Prostate gland (tissue), 2 donors: ENCODE results near the gene ELN. TPM values are rescaled to one million over a fixed set of nuclear protein-coding genes. Genes with fewer than 3 reads are reported as not detected.

ENCODE experiments used
- DNase-seq: peaks from one replicate; pipeline ENCODE4 v3.0.0-alpha.2; 2019; ENCODE audit warnings: low spot score
- H3K27ac ChIP-seq, 2 donors: fragments of 200-600 bp; sonication (generic); 2 replicates each; pipeline ENCODE4 v1.5.1; 2017 to 2019
- H3K27me3 ChIP-seq: fragments of 200-600 bp; sonication (generic); replicated peaks from 2 replicates; pipeline ENCODE4 v1.5.1; 2019; ENCODE audit not compliant: insufficient read depth
- H3K36me3 ChIP-seq, 2 donors: fragments of 200-600 bp; sonication (generic); 1 replicate in 1 of 2; 2 replicates in 1 of 2; pipeline versions ENCODE4 v1.5.1 to v1.8.1; 2017 to 2019
- H3K4me1 ChIP-seq: fragments of 200-600 bp; sonication (generic); replicated peaks from 2 replicates; pipeline ENCODE4 v1.5.1; 2019
- H3K4me3 ChIP-seq, 2 donors: fragments of 200-600 bp; sonication (generic); 2 replicates each; pipeline ENCODE4 v1.5.1; 2017 to 2019
- H3K9me3 ChIP-seq: fragments of 200-600 bp; sonication (generic); 2 replicates; pipeline ENCODE4 v1.5.1; 2017
- POLR2A ChIP-seq: fragments of 450-650 bp; IDR thresholded peaks from one replicate; pipeline ENCODE4 v1.6.1; 2016; ENCODE audit warnings: antibody characterized with exemption, mild to moderate bottlenecking
- POLR2AphosphoS5 ChIP-seq: sonication (generic); formaldehyde crosslinking; IDR thresholded peaks from one replicate; pipeline ENCODE4 v1.6.1; 2017; ENCODE audit warnings: antibody characterized with exemption
- WGBS: methylation state at CpG from one replicate; pipeline ENCODE4 v1.1.5; 2018; 5-methylcytosine and 5-hydroxymethylcytosine counted together
- intact Hi-C: fragments of 100-400 bp; cut with DNase I; formaldehyde crosslinking; loops from one replicate; pipeline ENCODE4 v1.14.2; 2022
- total RNA-seq, 2 donors: library from RNA; depleted of rRNA; stranded (reverse); fragments of >200 nt; gene quantifications; one replicate each; pipeline ENCODE4 v1.1.0, GENCODE V29; 2016
- TF ChIP-seq, protein P1 (sequence below), 4 experiments: fragments of 200-600 bp in 2 of 4; fragments of 450-650 bp in 2 of 4; sonication (generic) in 2 of 4; IDR thresholded peaks; 1 replicate in 3 of 4; 2 replicates in 1 of 4; pipeline ENCODE4 v1.5.1; 2016 to 2019; ENCODE audit warnings: antibody characterized with exemption in 4 of 4, mild to moderate bottlenecking in 2 of 4, moderate library complexity in 2 of 4

ELN gene
- total RNA-seq, 2 donors from 2014 or later = 34.7 to 93.4 TPM

DNA sequence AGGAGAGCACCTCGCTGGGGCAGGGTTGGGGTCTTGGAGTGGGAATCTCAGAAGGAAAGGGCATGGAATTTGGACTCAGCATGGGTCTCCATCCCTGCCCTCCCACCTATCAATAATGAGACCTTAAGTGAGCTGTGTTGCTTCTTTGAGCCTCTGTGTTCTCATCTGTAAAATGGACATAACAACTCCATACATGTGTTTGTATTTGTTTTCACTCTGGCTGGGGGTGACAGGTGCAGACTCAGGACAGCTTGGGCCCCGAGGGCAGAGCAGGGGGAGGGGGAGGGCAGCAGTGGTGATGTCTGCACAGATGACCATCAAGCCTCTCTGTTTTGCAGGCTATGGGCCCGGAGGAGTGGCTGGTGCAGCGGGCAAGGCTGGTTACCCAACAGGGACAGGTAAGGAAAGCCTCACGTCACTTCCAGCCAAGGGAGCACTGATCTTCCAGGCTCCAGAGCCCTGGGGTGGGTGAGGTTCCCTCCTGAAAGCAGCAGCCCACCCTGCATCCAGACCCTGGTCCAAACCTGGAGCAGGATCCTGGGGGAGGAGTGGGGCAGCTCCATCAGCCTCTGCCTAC is 19.9 kb downstream of the ELN start:
- intact Hi-C loops = no loop called here
- no peaks in the 10 kb centered on the region for H3K36me3 ChIP-seq
- DNase-seq = no peak
- no peaks in the 10 kb centered on the region for H3K27me3 ChIP-seq
- no peaks in the 10 kb centered on the region for H3K9me3 ChIP-seq
- H3K4me1 ChIP-seq = peaks cover 8% of the 10 kb centered on the region
- 83% methylated on average over 5 of the region's 5 CpGs for WGBS
- no peak for TF ChIP-seq POLR2A
- TF ChIP-seq, protein P1, sequence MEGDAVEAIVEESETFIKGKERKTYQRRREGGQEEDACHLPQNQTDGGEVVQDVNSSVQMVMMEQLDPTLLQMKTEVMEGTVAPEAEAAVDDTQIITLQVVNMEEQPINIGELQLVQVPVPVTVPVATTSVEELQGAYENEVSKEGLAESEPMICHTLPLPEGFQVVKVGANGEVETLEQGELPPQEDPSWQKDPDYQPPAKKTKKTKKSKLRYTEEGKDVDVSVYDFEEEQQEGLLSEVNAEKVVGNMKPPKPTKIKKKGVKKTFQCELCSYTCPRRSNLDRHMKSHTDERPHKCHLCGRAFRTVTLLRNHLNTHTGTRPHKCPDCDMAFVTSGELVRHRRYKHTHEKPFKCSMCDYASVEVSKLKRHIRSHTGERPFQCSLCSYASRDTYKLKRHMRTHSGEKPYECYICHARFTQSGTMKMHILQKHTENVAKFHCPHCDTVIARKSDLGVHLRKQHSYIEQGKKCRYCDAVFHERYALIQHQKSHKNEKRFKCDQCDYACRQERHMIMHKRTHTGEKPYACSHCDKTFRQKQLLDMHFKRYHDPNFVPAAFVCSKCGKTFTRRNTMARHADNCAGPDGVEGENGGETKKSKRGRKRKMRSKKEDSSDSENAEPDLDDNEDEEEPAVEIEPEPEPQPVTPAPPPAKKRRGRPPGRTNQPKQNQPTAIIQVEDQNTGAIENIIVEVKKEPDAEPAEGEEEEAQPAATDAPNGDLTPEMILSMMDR (IDR thresholded peaks at IDR 0.05) = no peak
- TF ChIP-seq POLR2AphosphoS5 = no peak
- no peak overlapping the region for H3K27ac ChIP-seq
- H3K4me3 ChIP-seq = no peak overlapping the region

DNA sequence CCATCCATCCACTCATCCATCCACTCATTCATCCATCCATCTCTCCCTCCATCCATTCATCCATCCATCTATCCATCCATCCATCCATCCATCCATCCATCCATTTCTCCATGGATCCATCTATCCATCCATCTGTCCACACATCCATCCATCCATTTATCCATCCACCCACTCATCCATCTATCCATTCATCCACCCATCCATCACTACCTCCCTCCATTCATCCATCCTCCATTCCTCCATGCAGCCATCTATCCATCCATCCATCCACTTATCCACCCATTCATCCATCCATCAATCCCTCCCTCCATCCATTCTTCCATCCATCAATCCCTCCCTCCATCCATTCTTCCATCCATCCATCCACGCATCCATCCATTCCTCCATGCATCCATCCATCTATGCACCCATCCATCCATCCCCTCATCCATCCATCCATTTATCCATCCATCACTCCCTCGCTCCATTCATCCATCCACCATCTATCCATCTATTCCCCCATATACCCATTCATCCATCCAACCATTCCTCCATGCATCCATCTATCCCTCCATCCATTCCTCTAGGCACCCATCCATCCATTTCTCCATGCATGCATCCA is 21.1 kb downstream of the ELN start:
- Histone ChIP-seq H3K27ac (no peak overlapping the region), H3K36me3 (no peaks in the 10 kb centered on the region), H3K4me1 (no peaks in the 10 kb centered on the region), H3K9me3 (no peaks in the 10 kb centered on the region), H3K4me3 (no peak overlapping the region), H3K27me3 (no peaks in the 10 kb centered on the region)
- WGBS = 99% methylated on average over 2 of the region's 2 CpGs
- TF ChIP-seq POLR2AphosphoS5 (no peak), POLR2A (no peak)
- TF ChIP-seq, protein P1 (IDR thresholded peaks at IDR 0.05) = no peak
- no peak for DNase-seq
- intact Hi-C loops = no loop called here

DNA sequence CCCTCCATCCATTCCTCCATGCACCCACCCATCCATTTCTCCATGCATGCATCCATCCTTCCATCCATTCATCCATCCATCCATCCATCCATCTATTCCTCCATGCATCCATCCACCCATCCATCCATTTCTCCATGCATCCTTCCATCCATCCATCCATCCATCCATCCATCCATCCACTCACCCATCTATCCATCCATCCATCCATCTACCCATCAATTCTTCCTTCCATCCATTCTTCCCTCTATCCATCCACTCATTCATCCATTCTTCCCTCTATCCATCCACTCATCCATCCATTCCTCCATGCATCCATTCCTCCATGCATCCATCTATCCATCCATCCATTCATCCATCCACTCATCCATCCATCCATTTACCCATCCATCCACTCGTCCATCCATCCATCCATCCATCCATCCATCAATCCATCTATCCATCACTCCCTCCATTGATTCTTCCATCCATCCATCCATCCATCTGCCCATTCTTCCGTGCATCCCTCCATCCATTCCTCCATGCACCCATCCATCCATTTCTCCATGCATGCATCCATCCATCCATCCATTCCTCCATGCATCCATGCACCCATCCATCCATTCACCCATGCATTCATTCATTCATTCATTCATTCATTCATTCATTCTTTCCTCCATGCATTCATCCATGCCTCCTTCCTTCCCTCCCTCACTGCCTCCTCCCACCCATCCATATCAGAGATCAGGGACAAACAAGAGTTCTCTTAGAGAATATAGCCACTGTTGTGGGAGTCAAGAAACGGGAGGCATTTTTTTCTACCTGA is 22.2 kb downstream of the ELN start:
- H3K9me3 ChIP-seq = no peaks in the 10 kb centered on the region
- H3K27ac ChIP-seq = no peak overlapping the region
- no peaks in the 10 kb centered on the region for H3K4me1 ChIP-seq
- H3K36me3 ChIP-seq = no peaks in the 10 kb centered on the region
- intact Hi-C loops = no loop called here
- no peak for DNase-seq
- no peak overlapping the region for H3K4me3 ChIP-seq
- TF ChIP-seq POLR2A = no peak
- WGBS = 89% methylated on average over 3 of the region's 3 CpGs
- no peaks in the 10 kb centered on the region for H3K27me3 ChIP-seq

DNA sequence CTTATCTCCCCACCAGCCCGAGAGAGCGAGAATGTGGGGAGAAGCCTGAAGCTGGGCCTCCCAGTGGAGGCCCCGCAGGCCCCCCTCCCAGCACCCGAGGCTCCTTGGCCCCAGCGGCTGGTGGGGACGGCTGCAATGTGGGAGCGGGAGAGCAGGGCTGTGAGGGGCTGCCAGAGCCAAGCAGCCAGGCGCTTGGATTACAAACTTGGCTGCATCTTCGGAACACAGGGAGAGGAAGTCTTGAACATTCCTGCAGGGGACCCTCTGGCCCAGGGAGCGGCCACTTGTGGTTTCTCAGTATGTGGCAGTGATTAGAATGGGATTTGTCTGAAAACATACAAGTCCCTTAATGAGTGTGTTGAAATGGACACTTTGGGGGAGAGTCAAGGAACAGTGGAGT is 23.2 kb downstream of the ELN start:
- intact Hi-C loops = no loop called here
- H3K4me3 ChIP-seq = no peak overlapping the region
- no peaks in the 10 kb centered on the region for H3K27me3 ChIP-seq
- DNase-seq = no peak
- no peaks in the 10 kb centered on the region for H3K36me3 ChIP-seq
- no peaks in the 10 kb centered on the region for H3K4me1 ChIP-seq
- WGBS = 41% methylated on average over 9 of the region's 10 CpGs
- H3K27ac ChIP-seq = no peak overlapping the region
- TF ChIP-seq POLR2A (no peak), POLR2AphosphoS5 (no peak)
- TF ChIP-seq, protein P1 (IDR thresholded peaks at IDR 0.05) = no peak
- no peaks in the 10 kb centered on the region for H3K9me3 ChIP-seq

DNA sequence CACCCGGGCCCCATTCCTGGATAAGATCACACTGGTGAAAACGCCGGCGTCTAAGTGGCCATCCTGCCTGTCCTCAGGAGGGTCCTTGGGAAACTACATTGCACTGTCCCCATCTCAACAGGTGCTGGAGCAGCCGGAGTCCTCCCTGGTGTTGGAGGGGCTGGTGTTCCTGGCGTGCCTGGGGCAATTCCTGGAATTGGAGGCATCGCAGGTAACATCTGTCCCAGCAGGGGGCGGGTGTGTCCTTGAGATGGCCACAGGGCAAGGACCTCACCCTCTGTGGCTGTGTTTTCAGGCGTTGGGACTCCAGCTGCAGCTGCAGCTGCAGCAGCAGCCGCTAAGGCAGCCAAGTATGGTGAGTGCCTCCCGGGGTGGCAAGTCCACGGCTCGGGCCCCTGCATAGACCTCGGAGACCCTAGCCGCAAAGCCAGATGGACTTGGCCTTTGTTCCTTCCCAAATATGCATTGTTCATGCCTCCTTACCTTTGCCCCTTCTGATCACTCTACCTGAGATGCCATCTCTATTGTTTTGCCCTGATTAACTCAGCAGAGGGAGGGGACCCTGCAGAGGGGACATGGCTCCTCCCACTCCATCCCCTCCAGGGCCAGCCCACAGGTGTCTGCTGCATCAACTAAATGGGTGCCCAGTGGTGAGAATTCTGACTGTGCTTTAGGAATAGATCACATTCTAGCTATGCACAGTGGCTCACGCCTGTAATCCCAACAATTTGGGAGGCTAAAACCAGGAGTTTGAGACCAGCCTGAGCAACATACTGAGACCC is 23.8 kb downstream of the ELN start:
- Histone ChIP-seq H3K4me3 (no peak overlapping the region), H3K4me1 (no peaks in the 10 kb centered on the region), H3K36me3 (no peaks in the 10 kb centered on the region), H3K27ac (no peak overlapping the region), H3K27me3 (no peaks in the 10 kb centered on the region), H3K9me3 (no peaks in the 10 kb centered on the region)
- intact Hi-C loops = no loop called here
- 69% methylated on average over 16 of the region's 16 CpGs for WGBS
- TF ChIP-seq, protein P1 (IDR thresholded peaks at IDR 0.05) = peak in 1 of 4 experiments; percentile 13
- TF ChIP-seq POLR2AphosphoS5 = no peak
- no peak for TF ChIP-seq POLR2A
- no peak for DNase-seq
